GM12873 (cell line): ENCODE data around the gene MEIS2.

Experiments used
- CTCF ChIP-seq: IDR thresholded peaks from 2 replicates; pipeline ENCODE4 v1.5.1; 2012; ENCODE audit warnings: low read depth, mild to moderate bottlenecking, moderate library complexity, low read length, control low read depth; ENCODE audit not compliant: insufficient read depth; ENCODE audit errors: missing control alignments

The MEIS2 gene

GRCh38 chr15:36965570-36966342 is 134.6 kb downstream of the MEIS2 start:
- no peak for TF ChIP-seq CTCF

- no peak for TF ChIP-seq CTCF
These were observed 135.7 kb downstream of the MEIS2 start for GRCh38 chr15:36964626-36965025.

- no peak for TF ChIP-seq CTCF
These were observed 138.4 kb downstream of the MEIS2 start for GRCh38 chr15:36961956-36962355.

- no peak for TF ChIP-seq CTCF
These were observed 139.5 kb downstream of the MEIS2 start for GRCh38 chr15:36960947-36961227.

- TF ChIP-seq CTCF, result no peak
These were observed 140.0 kb downstream of the MEIS2 start for GRCh38 chr15:36960179-36960946.

GRCh38 chr15:36959746-36960145 is 140.6 kb downstream of the MEIS2 start:
- no peak for TF ChIP-seq CTCF

GRCh38 chr15:36958606-36959005 is 141.7 kb downstream of the MEIS2 start:
- no peak for TF ChIP-seq CTCF
